ENCODE results near the gene ADAM30. TPM values are rescaled to one million over a fixed set of nuclear protein-coding genes. Genes with fewer than 3 reads are reported as not detected.

The ADAM30 gene
- total and polyA plus RNA-seq, 10 donors, result not detected

DNA sequence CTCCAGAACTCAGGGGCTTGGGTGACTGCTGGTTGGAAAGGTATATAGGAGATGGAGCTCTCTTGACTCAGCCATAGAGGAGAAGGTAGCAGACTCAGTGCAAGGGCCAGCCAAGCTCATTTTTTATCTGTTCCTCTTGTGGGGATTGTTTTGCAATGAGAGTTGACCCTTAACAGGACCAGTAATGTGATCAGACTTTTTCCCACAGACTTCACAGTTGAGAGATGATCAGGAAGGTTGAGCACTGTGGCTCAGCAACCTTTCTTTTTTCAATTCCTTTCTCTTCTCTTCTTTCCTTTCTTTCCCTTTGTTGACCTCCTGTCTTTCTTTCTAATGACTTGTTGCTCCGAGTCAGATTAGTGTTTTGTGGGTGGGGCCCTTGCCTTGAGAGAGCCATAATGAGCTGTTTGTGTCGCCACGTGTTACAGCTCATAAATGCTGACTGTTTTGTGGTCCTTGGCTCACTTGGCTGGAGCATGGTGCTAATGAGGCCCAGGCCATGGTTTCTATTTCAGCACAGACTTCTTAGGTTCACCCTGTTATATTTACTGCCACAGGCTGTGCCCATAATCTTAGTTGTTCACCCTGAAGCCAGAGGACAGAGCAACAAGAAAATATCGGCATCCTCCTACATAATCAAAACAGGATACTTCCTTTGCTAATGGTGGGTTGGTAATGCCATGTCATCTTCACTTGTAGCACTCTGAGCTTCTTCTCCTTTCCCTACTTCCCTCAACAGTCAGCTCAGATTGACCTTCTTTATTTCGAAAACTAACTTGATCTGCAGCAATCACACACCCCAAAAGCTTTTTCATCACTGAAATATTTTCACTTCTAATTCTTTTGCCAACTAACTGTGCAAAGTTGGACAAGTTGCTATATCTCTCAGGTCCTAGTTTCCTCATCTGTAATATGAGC, 13.9 kb downstream of the ADAM30 start:
- Histone ChIP-seq H3K36me3 (no peaks in the 10 kb centered on the region), H3K9me3 (peaks cover 0 to 1% (median 0%) of the 10 kb centered on the region in 8 donors), H3K27ac (no peak overlapping the region), H3K27me3 (replicated peaks in 1 of 7) (peaks cover 0 to 33% (median 0%) of the 10 kb centered on the region in 7 donors), H3K4me1 (no peaks in the 10 kb centered on the region), H3K4me3 (no peak overlapping the region)
- TF ChIP-seq POLR2AphosphoS5 (IDR thresholded peaks at IDR 0.05), result no peak
- no peak for TF ChIP-seq POLR2A (IDR thresholded peaks at IDR 0.05)
- TF ChIP-seq, protein P1, sequence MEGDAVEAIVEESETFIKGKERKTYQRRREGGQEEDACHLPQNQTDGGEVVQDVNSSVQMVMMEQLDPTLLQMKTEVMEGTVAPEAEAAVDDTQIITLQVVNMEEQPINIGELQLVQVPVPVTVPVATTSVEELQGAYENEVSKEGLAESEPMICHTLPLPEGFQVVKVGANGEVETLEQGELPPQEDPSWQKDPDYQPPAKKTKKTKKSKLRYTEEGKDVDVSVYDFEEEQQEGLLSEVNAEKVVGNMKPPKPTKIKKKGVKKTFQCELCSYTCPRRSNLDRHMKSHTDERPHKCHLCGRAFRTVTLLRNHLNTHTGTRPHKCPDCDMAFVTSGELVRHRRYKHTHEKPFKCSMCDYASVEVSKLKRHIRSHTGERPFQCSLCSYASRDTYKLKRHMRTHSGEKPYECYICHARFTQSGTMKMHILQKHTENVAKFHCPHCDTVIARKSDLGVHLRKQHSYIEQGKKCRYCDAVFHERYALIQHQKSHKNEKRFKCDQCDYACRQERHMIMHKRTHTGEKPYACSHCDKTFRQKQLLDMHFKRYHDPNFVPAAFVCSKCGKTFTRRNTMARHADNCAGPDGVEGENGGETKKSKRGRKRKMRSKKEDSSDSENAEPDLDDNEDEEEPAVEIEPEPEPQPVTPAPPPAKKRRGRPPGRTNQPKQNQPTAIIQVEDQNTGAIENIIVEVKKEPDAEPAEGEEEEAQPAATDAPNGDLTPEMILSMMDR (IDR thresholded peaks at IDR 0.05 in 8 of 11, conservative IDR thresholded peaks at IDR 0.05 in 3 of 11), result no peak
- WGBS, 5 donors, result 46 to 80% (median 65%) methylated on average over 5 of the region's 5 CpGs
- no peak for DNase-seq
- intact Hi-C loops (cut with DNase I; ENCODE audit: low total_unique reads), result no loop called here

DNA sequence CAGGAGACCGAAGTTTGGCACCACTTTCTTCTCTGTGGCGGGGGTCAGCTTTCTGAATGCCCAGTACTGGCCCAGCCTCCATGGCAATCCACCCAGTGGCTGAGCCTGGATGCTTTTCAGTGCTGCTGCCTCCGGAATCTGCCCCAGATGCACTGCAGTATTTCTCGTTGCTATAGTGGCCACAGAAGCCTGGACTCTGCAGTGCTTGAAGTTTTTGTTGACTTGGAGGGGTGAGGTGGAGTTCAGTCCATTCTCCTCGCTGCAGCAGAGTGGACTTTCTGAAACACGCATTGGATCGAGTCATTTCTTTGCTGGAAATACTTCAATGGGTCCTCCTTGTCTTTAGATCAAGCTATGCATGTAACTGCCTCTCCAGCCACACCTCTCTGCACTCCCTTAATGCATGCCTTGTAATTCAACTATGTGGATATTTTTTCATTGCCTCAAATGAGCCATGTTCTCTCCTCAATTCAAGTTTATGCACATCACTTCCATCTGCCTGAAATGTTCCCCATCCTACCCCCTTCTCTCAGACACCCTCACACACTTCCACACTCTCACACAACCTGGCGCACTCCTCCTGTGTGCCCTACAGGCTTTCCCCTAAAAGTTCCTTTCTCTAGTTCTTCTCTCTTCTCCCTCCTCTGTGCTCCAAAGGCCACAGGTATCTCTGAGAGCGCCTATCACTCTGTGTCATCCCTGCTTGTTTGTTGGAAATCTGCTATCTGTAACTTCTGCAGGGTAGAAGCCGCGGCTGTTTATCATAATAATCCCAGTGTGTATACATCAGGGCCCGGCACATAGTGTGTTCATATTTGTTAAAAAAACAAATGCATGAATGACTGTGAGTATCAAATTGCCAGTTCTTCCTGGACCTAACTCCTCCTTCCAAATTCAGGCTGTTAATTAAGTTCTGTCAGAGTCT, 16.5 kb downstream of the ADAM30 start:
- intact Hi-C loops (cut with DNase I; ENCODE audit: low total_unique reads), result no loop called here
- no peak for TF ChIP-seq POLR2A (IDR thresholded peaks at IDR 0.05)
- TF ChIP-seq POLR2AphosphoS5 (IDR thresholded peaks at IDR 0.05), result no peak
- TF ChIP-seq, protein P1 (IDR thresholded peaks at IDR 0.05 in 8 of 11, conservative IDR thresholded peaks at IDR 0.05 in 3 of 11), result no peak
- DNase-seq, result no peak
- WGBS, 5 donors, result 81 to 94% (median 88%) methylated on average over 8 to 12 of the region's 12 CpGs
- peaks cover 0 to 18% (median 0%) of the 10 kb centered on the region in 7 donors for H3K27me3 ChIP-seq (replicated peaks in 1 of 7)
- no peak overlapping the region for H3K27ac ChIP-seq
- H3K36me3 ChIP-seq, result no peaks in the 10 kb centered on the region
- H3K4me1 ChIP-seq, result no peaks in the 10 kb centered on the region
- no peak overlapping the region for H3K4me3 ChIP-seq
- peaks cover 0 to 2% (median 0%) of the 10 kb centered on the region in 8 donors for H3K9me3 ChIP-seq

DNA sequence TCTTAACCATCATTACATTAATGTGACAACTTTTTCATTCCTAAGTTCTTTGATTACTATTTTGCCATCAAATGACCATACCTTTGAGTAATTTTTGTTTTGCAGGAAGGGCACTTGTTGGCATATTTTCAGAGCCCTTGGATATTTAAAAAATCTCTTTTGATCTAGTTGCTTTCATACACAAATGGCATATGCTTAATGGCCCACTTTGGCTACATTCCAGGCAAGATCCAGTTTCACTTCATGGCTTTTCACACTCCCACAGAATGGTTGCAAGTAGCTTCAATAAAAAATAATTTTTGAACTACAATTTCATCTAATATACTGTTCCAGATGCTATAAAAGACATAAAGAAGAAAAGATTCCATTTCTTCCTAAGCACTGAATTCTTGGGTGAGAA, 18.1 kb downstream of the ADAM30 start:
- Histone ChIP-seq H3K36me3 (no peaks in the 10 kb centered on the region), H3K9me3 (peaks cover 0 to 3% (median 0%) of the 10 kb centered on the region in 8 donors), H3K27ac (no peak overlapping the region), H3K4me3 (no peak overlapping the region), H3K27me3 (replicated peaks in 1 of 7) (peaks cover 0 to 18% (median 0%) of the 10 kb centered on the region in 7 donors), H3K4me1 (peaks cover 0 to 3% (median 0%) of the 10 kb centered on the region in 6 donors)
- DNase-seq, result no peak
- intact Hi-C loops (cut with DNase I; ENCODE audit: low total_unique reads), result no loop called here
- TF ChIP-seq, protein P1 (IDR thresholded peaks at IDR 0.05 in 8 of 11, conservative IDR thresholded peaks at IDR 0.05 in 3 of 11), result no peak
- TF ChIP-seq POLR2A (IDR thresholded peaks at IDR 0.05), result no peak
- TF ChIP-seq POLR2AphosphoS5 (IDR thresholded peaks at IDR 0.05), result no peak

Data from spleen (tissue), 11 donors.